ENCODE data around the gene GABRG3. TPM values are rescaled to one million over a fixed set of nuclear protein-coding genes. Genes with fewer than 3 reads are reported as not detected.

GABRG3 gene
- total RNA-seq, 1 experiment from 2014 or later = not detected

DNA sequence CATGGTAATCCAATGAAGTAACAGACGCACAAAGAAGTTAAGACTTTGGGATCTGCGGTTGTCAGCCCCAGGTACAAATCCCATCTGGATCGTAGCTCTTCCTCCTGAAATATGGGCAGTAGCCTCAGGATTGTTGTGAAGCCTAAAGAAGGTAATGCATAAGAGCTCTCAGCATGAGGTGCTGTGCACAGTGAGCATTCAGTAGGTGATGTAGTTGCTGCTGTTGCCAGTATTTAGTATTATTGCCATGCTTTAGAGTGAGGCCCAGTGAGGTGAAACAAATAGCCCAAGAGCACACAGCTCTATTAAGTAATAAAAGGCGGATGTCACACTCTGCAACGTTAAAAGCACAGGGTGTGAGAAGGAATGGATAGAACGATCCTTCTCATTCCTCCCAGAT, 225.7 kb downstream of the GABRG3 start:
- H3K27me3 ChIP-seq (ENCODE audit: insufficient read depth, low read length) = no peaks in the 10 kb centered on the region
- BruUV-seq (replicated peaks) = no TSS peak
- H3K4me2 ChIP-seq (ENCODE audit: low read length) = no peak overlapping the region
- H3K4me3 ChIP-seq (replicated peaks in 1 of 2; ENCODE audit: low read depth in 1 of 2, low read length in 2 of 2) = no peak overlapping the region
- H4K20me1 ChIP-seq (ENCODE audit: insufficient read depth) = no peaks in the 10 kb centered on the region
- CTCF ChIA-PET = no interaction called here
- H3K9ac ChIP-seq (ENCODE audit: low read length) = no peak overlapping the region
- no peak overlapping the region for H2AFZ ChIP-seq (ENCODE audit: low read depth, low read length, poor library complexity, severe bottlenecking)
- DNase-seq (ENCODE audit: low read depth, low spot score) (no peak), ATAC-seq (no peak)
- no peaks in the 10 kb centered on the region for H3K79me2 ChIP-seq (ENCODE audit: insufficient read depth, low read length)
- intact Hi-C loops (cut with micrococcal nuclease) = no loop called here
- H3K9me3 ChIP-seq (ENCODE audit: control insufficient read depth in 1 of 2, insufficient read depth in 1 of 2, low read depth in 1 of 2, low read length in 2 of 2) = peaks cover 0 to 16% of the 10 kb centered on the region in 2 experiments; a peak in 2 of 4 replicates
- no peak overlapping the region for H3K27ac ChIP-seq (ENCODE audit: low read depth, low read length)
- POLR2A ChIA-PET = no interaction called here
- H3K9me2 ChIP-seq (ENCODE audit: insufficient read depth) = no peaks in the 10 kb centered on the region
- no peaks in the 10 kb centered on the region for H3K36me3 ChIP-seq (ENCODE audit: control insufficient read depth in 1 of 2, insufficient read depth in 2 of 2, low read length in 2 of 2)
- no peak for TF ChIP-seq CEBPB (IDR thresholded peaks at IDR 0.05; ENCODE audit: low read depth)
- RAD21 ChIA-PET (ENCODE audit: low non-redundant PET in 1 of 2, low total read pairs in 2 of 2, uncharacterized antibody in 2 of 2, unreplicated experiment in 2 of 2) = no interaction called here
- H3K4me1 ChIP-seq (ENCODE audit: control insufficient read depth in 1 of 2, insufficient read depth in 2 of 2, low read length in 2 of 2) = no peaks in the 10 kb centered on the region

DNA sequence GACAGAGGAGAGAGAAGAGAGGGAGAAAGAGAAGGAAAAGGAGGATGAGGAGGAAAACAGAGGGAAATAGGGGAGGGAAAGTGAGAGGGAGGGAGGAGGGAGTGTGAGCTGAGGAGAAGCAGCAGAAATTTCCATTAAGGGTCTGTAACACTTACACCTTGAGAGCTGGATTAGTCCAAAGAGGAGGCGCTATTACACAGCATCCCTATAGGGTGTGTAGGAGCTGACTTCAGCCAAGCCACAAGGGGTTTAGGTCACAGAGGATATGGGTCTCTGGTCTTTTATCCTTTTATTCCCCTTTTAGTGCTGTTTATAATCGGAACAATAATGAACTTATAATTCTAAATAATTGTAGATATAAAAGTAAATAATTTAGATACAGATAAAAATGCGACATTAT, 230.4 kb downstream of the GABRG3 start:
- Histone ChIP-seq H4K20me1 (ENCODE audit: insufficient read depth) (no peaks in the 10 kb centered on the region), H3K4me1 (ENCODE audit: control insufficient read depth in 1 of 2, insufficient read depth in 2 of 2, low read length in 2 of 2) (no peaks in the 10 kb centered on the region), H3K27ac (ENCODE audit: low read depth, low read length) (no peak overlapping the region), H3K36me3 (ENCODE audit: control insufficient read depth in 1 of 2, insufficient read depth in 2 of 2, low read length in 2 of 2) (no peaks in the 10 kb centered on the region), H2AFZ (ENCODE audit: low read depth, low read length, poor library complexity, severe bottlenecking) (no peak overlapping the region), H3K27me3 (ENCODE audit: insufficient read depth, low read length) (no peaks in the 10 kb centered on the region), H3K9me3 (ENCODE audit: control insufficient read depth in 1 of 2, insufficient read depth in 1 of 2, low read depth in 1 of 2, low read length in 2 of 2) (peaks cover 0 to 13% of the 10 kb centered on the region in 2 experiments; a peak in 1 of 4 replicates), H3K79me2 (ENCODE audit: insufficient read depth, low read length) (no peaks in the 10 kb centered on the region), H3K9me2 (ENCODE audit: insufficient read depth) (no peaks in the 10 kb centered on the region), H3K4me3 (replicated peaks in 1 of 2; ENCODE audit: low read depth in 1 of 2, low read length in 2 of 2) (no peak overlapping the region), H3K4me2 (ENCODE audit: low read length) (no peak overlapping the region), H3K9ac (ENCODE audit: low read length) (no peak overlapping the region)
- ATAC-seq (no peak), DNase-seq (ENCODE audit: low read depth, low spot score) (no peak)
- ChIA-PET POLR2A (no interaction called here), CTCF (no interaction called here), RAD21 (ENCODE audit: low non-redundant PET in 1 of 2, low total read pairs in 2 of 2, uncharacterized antibody in 2 of 2, unreplicated experiment in 2 of 2) (no interaction called here)
- BruUV-seq (replicated peaks) = no TSS peak
- no peak for TF ChIP-seq CEBPB (IDR thresholded peaks at IDR 0.05; ENCODE audit: low read depth)
- intact Hi-C loops (cut with micrococcal nuclease) = no loop called here

DNA sequence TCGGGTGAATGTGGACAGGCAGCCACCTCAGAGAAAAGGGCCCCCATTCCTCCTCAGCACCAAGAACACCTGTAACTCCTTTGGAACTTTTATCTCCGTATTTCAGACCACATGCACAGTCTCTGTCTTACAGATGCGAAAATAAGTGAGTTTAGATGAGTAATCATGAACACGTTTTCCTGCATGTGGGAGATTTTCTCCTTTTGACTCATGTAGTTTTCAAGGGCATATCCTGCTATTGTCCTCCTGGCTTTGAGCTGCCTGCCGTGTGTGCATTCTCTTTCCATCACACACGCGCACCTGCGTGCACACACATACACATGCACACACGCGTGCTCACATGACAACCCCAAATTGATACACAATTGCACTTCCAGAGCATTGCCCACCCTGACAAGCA, 239.2 kb downstream of the GABRG3 start:
- no TSS peak for BruUV-seq (replicated peaks)
- Histone ChIP-seq H3K4me1 (ENCODE audit: control insufficient read depth in 1 of 2, insufficient read depth in 2 of 2, low read length in 2 of 2) (no peaks in the 10 kb centered on the region), H3K4me3 (replicated peaks in 1 of 2; ENCODE audit: low read depth in 1 of 2, low read length in 2 of 2) (no peak overlapping the region), H3K36me3 (ENCODE audit: control insufficient read depth in 1 of 2, insufficient read depth in 2 of 2, low read length in 2 of 2) (no peaks in the 10 kb centered on the region), H2AFZ (ENCODE audit: low read depth, low read length, poor library complexity, severe bottlenecking) (no peak overlapping the region), H3K9me2 (ENCODE audit: insufficient read depth) (no peaks in the 10 kb centered on the region), H3K27me3 (ENCODE audit: insufficient read depth, low read length) (no peaks in the 10 kb centered on the region), H3K4me2 (ENCODE audit: low read length) (no peak overlapping the region), H3K9ac (ENCODE audit: low read length) (no peak overlapping the region), H4K20me1 (ENCODE audit: insufficient read depth) (no peaks in the 10 kb centered on the region), H3K9me3 (ENCODE audit: control insufficient read depth in 1 of 2, insufficient read depth in 1 of 2, low read depth in 1 of 2, low read length in 2 of 2) (peaks cover 16 to 44% of the 10 kb centered on the region in 2 experiments; a peak in 2 of 4 replicates), H3K27ac (ENCODE audit: low read depth, low read length) (no peak overlapping the region), H3K79me2 (ENCODE audit: insufficient read depth, low read length) (no peaks in the 10 kb centered on the region)
- CTCF ChIA-PET = no interaction called here
- DNase-seq (ENCODE audit: low read depth, low spot score) (no peak), ATAC-seq (no peak)
- POLR2A ChIA-PET = no interaction called here
- intact Hi-C loops (cut with micrococcal nuclease) = no loop called here
- RAD21 ChIA-PET (ENCODE audit: low non-redundant PET in 1 of 2, low total read pairs in 2 of 2, uncharacterized antibody in 2 of 2, unreplicated experiment in 2 of 2) = no interaction called here
- no peak for TF ChIP-seq ELF1 (IDR thresholded peaks at IDR 0.05; ENCODE audit: borderline replicate concordance, low read depth)
- TF ChIP-seq EZH2phosphoT487 (IDR thresholded peaks at IDR 0.05; ENCODE audit: borderline replicate concordance) = no peak
- no peak for TF ChIP-seq EZH2 (IDR thresholded peaks at IDR 0.05)
- no peak for TF ChIP-seq POLR2AphosphoS5 (IDR thresholded peaks at IDR 0.05; ENCODE audit: low read depth, low read length)
- TF ChIP-seq YY1 (IDR thresholded peaks at IDR 0.05; ENCODE audit: extremely low read depth, insufficient replicate concordance, low read depth, low read length) = no peak
- no peak for TF ChIP-seq SRF (IDR thresholded peaks at IDR 0.05; ENCODE audit: low read depth)
- no peak for TF ChIP-seq JUND (IDR thresholded peaks at IDR 0.05)
- no peak for TF ChIP-seq CBX3 (IDR thresholded peaks at IDR 0.05; ENCODE audit: low read depth)
- no peak for TF ChIP-seq SP1 (IDR thresholded peaks at IDR 0.05; ENCODE audit: low read depth)

Measured in HCT116 (cell line).